ENCODE data around the gene JPH2.

JPH2 gene

GRCh38 chr20:44072384-44072783, 114.6 kb downstream of the JPH2 start:
- H3K27me3 ChIP-seq (ENCODE audit: insufficient read depth, low read depth) = no peaks in the 10 kb centered on the region
- no peaks in the 10 kb centered on the region for H3K36me3 ChIP-seq (ENCODE audit: insufficient read depth)
- H4K20me1 ChIP-seq (ENCODE audit: insufficient read depth) = no peaks in the 10 kb centered on the region
- H3K4me1 ChIP-seq (ENCODE audit: low read depth, poor library complexity, severe bottlenecking) = peaks cover 54% of the 10 kb centered on the region
- no peak overlapping the region for H3K4me3 ChIP-seq (IDR thresholded peaks at IDR 0.05; ENCODE audit: insufficient read depth, low read depth, low read length)
- no peaks in the 10 kb centered on the region for H3K79me2 ChIP-seq (ENCODE audit: insufficient read depth, low read depth)
- H3K9ac ChIP-seq = no peak overlapping the region
- H2AFZ ChIP-seq (ENCODE audit: low read depth) = no peak overlapping the region
- TF ChIP-seq CTCF (conservative IDR thresholded peaks at IDR 0.05; ENCODE audit: low read depth, low read length) = no peak
- H3K27ac ChIP-seq = peak overlapping the region; percentile 99; the same call in 1 of the 2 replicates
- H3K4me2 ChIP-seq = peak overlapping the region; percentile 94; the same call in 1 of the 2 replicates

DNA sequence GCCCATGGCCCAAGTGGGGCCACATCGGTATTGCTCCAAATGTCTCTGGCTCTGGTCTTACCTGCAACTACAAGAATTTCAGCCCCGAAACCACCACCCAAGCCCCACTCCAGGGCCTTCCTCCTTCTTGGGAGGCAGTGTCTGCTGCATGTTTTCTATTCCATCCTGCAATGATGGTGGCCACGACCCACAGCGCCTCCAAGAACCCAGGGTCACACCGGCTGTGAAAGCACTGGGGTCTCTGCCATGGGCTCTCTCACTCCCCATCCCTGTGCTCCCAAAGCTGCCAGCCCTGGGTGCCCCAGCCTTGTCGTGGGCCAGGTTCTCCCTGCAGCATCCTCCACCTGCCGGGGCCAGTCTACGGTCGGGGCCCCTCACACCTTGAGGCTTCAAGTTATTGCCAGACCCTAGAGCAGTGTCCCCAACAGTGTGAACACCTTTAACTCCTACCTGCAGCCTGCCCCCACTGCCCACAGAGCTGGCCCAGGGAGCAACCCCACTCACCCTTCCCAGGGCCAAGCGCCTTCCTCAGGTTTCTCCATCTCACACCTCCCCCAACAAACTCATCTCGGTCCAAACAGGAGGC, 115.4 kb downstream of the JPH2 start:
- Histone ChIP-seq H3K27ac (peak overlapping the region; percentile 99), H3K4me3 (IDR thresholded peaks at IDR 0.05; ENCODE audit: insufficient read depth, low read depth, low read length) (no peak overlapping the region), H3K36me3 (ENCODE audit: insufficient read depth) (no peaks in the 10 kb centered on the region), H3K4me2 (peak overlapping the region; percentile 94; the same call in 1 of the 2 replicates), H3K79me2 (ENCODE audit: insufficient read depth, low read depth) (no peaks in the 10 kb centered on the region), H3K4me1 (ENCODE audit: low read depth, poor library complexity, severe bottlenecking) (peaks cover 62% of the 10 kb centered on the region), H4K20me1 (ENCODE audit: insufficient read depth) (no peaks in the 10 kb centered on the region), H3K9ac (no peak overlapping the region), H3K27me3 (ENCODE audit: insufficient read depth, low read depth) (no peaks in the 10 kb centered on the region), H2AFZ (ENCODE audit: low read depth) (no peak overlapping the region)
- TF ChIP-seq CTCF (conservative IDR thresholded peaks at IDR 0.05; ENCODE audit: low read depth, low read length) = no peak

DNA sequence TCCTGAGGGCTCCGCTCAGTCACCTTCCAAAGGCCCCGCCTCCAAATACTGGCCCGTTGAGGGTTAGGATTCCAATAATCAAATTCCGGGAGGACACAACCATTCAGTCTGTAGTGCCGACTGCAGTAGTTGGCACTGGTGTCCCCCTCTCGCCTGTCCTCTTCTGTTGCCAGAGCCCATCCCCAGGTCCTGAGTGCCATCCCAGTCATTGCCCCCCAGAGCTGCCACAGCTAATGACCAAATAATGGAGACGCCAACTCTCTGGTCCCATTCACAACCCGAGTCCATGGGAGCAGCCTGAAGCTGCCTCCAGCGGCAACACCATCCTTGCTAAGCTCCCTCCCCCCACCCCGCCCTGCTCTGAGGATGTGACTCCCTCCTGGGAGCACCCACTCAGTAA, 115.9 kb downstream of the JPH2 start:
- peak overlapping the region; percentile 94 for H3K4me2 ChIP-seq
- TF ChIP-seq CTCF (conservative IDR thresholded peaks at IDR 0.05; ENCODE audit: low read depth, low read length) = no peak
- no peaks in the 10 kb centered on the region for H3K27me3 ChIP-seq (ENCODE audit: insufficient read depth, low read depth)
- no peak overlapping the region for H3K4me3 ChIP-seq (IDR thresholded peaks at IDR 0.05; ENCODE audit: insufficient read depth, low read depth, low read length)
- H3K9ac ChIP-seq = peak overlapping the region; percentile 90
- H3K4me1 ChIP-seq (ENCODE audit: low read depth, poor library complexity, severe bottlenecking) = peaks cover 67% of the 10 kb centered on the region
- no peaks in the 10 kb centered on the region for H3K36me3 ChIP-seq (ENCODE audit: insufficient read depth)
- no peak overlapping the region for H2AFZ ChIP-seq (ENCODE audit: low read depth)
- no peaks in the 10 kb centered on the region for H4K20me1 ChIP-seq (ENCODE audit: insufficient read depth)
- H3K27ac ChIP-seq = peak overlapping the region; percentile 99
- no peaks in the 10 kb centered on the region for H3K79me2 ChIP-seq (ENCODE audit: insufficient read depth, low read depth)

DNA sequence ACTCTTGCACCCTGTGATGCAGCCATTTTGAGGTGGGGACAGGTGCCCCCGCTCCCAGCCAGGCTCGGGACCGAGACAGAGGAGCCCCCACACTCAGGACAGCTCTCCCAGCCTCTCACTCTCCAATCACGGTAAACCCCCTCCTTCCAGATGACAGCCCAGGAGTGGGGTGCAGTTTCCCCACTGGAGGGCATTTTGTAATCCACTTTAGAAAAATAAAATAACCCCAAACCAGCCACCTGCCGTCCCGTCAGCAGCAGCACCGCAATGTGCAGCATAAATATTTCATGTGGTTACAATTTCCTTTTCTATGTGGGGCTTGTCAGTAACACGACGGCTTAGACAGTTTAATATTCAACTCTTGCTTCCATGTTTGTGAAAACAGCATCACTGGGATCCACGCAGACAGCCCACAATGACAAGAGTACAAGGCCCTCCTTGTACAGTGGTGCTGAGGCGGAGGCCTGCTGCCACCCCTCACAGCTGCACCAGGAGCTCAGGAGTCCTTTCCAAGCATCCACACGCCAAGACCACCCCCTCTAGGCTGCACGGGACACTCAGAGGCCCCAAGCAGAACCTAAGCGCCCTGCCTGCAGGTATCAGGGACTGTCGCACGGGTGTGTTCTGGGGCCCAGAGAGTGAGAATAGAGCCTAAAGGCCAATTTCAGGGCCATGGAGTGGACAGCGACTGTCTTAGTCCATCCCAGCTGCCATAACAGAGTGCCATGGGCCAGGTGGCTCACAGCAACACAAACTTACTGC, 116.7 kb downstream of the JPH2 start:
- Histone ChIP-seq H3K4me2 (peak overlapping the region; percentile 94), H2AFZ (ENCODE audit: low read depth) (0 out of 2 replicates have a peak overlapping the region, but pooled peaks have one; percentile 7), H3K4me3 (IDR thresholded peaks at IDR 0.05; ENCODE audit: insufficient read depth, low read depth, low read length) (no peak overlapping the region), H3K36me3 (ENCODE audit: insufficient read depth) (no peaks in the 10 kb centered on the region), H4K20me1 (ENCODE audit: insufficient read depth) (no peaks in the 10 kb centered on the region), H3K27ac (peak overlapping the region; percentile 99), H3K27me3 (ENCODE audit: insufficient read depth, low read depth) (no peaks in the 10 kb centered on the region), H3K79me2 (ENCODE audit: insufficient read depth, low read depth) (no peaks in the 10 kb centered on the region), H3K9ac (peak overlapping the region; percentile 90), H3K4me1 (ENCODE audit: low read depth, poor library complexity, severe bottlenecking) (peaks cover 69% of the 10 kb centered on the region)
- peak; percentile 33; the same call in 1 of the 2 replicates for TF ChIP-seq CTCF (conservative IDR thresholded peaks at IDR 0.05; ENCODE audit: low read depth, low read length)
